Nephron (organoid): ENCODE results near the gene MAP3K13.
A peak's percentile ranks its signal among the peaks of the same experiment; 100 is the strongest.

Source experiments
- H3K27ac Mint-ChIP-seq, 3 experiments: 2 replicates each; pipeline ENCODE4 v1.8.0; 2020; ENCODE audit warnings: mixed read lengths in 3 of 3, mild to moderate bottlenecking in 2 of 3, moderate library complexity in 1 of 3
- H3K27me3 Mint-ChIP-seq: 2 replicates; pipeline ENCODE4 v1.8.0; 2021; ENCODE audit warnings: low read depth, mild to moderate bottlenecking, moderate library complexity, mixed read lengths
- H3K36me3 Mint-ChIP-seq: 2 replicates; pipeline ENCODE4 v1.8.0; 2020; ENCODE audit warnings: low read depth, mixed read lengths
- H3K4me1 Mint-ChIP-seq: 2 replicates; pipeline ENCODE4 v1.8.0; 2020; ENCODE audit warnings: mixed read lengths
- H3K4me3 Mint-ChIP-seq, 3 experiments: 2 replicates each; pipeline ENCODE4 v1.8.0; 2020; ENCODE audit warnings: mild to moderate bottlenecking in 3 of 3, mixed read lengths in 3 of 3, moderate library complexity in 2 of 3
- H3K9me3 Mint-ChIP-seq: 2 replicates; pipeline ENCODE4 v1.8.0; 2020; ENCODE audit warnings: mixed read lengths
- TF ChIP-seq, protein P1 (sequence below), 3 experiments: fragments of 200-600 bp; sonication (generic); IDR thresholded peaks; one replicate each; pipeline ENCODE4 v1.5.0; 2021; ENCODE audit warnings: antibody characterized with exemption in 3 of 3; ENCODE audit not compliant: unreplicated experiment in 3 of 3

Gene MAP3K13

DNA sequence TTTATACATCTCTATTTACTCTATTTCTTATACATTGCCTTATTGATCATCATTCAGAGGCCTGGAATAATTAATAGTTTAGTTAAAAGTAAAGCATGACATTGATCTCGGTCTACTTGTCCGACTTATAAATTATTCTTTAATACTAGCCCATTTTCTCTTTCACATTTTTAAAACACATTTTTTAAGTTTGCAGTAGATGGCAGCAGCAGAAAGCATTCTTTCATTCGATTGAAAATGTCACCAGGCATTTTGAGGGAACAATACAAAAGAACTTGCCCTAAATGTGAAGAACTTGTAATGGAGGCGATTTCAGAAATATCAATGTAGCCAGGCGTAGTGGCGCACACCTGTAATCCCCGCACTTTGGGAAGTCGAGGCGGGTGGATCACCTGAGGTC lies 15.5 kb upstream of the MAP3K13 start:
- no peak overlapping the region for H3K27ac Mint-ChIP-seq
- H3K27me3 Mint-ChIP-seq, result no peaks in the 10 kb centered on the region
- TF ChIP-seq, protein P1, sequence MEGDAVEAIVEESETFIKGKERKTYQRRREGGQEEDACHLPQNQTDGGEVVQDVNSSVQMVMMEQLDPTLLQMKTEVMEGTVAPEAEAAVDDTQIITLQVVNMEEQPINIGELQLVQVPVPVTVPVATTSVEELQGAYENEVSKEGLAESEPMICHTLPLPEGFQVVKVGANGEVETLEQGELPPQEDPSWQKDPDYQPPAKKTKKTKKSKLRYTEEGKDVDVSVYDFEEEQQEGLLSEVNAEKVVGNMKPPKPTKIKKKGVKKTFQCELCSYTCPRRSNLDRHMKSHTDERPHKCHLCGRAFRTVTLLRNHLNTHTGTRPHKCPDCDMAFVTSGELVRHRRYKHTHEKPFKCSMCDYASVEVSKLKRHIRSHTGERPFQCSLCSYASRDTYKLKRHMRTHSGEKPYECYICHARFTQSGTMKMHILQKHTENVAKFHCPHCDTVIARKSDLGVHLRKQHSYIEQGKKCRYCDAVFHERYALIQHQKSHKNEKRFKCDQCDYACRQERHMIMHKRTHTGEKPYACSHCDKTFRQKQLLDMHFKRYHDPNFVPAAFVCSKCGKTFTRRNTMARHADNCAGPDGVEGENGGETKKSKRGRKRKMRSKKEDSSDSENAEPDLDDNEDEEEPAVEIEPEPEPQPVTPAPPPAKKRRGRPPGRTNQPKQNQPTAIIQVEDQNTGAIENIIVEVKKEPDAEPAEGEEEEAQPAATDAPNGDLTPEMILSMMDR (IDR thresholded peaks at IDR 0.05; ENCODE audit: unreplicated experiment in 3 of 3), result no peak
- no peak overlapping the region for H3K4me3 Mint-ChIP-seq
- H3K36me3 Mint-ChIP-seq, result no peaks in the 10 kb centered on the region
- no peaks in the 10 kb centered on the region for H3K9me3 Mint-ChIP-seq
- no peaks in the 10 kb centered on the region for H3K4me1 Mint-ChIP-seq

DNA sequence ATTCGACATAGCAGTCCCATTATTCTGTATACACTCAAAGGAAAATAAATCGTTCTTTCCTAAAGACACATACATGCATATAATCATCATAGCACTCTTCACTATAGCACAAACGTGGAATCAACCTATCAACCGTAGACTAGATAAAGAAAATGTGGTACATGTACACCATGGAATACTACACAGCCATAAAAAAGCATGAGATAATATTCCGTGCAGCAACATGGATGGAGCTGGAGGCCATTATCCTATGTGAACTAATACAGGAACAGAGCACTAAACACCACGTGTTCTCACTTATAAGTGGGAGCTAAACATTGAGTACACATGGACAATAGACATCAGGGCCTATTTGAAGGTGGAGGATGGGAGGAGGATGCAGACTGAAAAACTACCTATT lies 12.1 kb upstream of the MAP3K13 start:
- no peak overlapping the region for H3K27ac Mint-ChIP-seq
- H3K4me1 Mint-ChIP-seq, result no peaks in the 10 kb centered on the region
- H3K27me3 Mint-ChIP-seq, result no peaks in the 10 kb centered on the region
- TF ChIP-seq, protein P1 (IDR thresholded peaks at IDR 0.05; ENCODE audit: unreplicated experiment in 3 of 3), result no peak
- no peak overlapping the region for H3K4me3 Mint-ChIP-seq
- H3K9me3 Mint-ChIP-seq, result no peaks in the 10 kb centered on the region
- no peaks in the 10 kb centered on the region for H3K36me3 Mint-ChIP-seq

DNA sequence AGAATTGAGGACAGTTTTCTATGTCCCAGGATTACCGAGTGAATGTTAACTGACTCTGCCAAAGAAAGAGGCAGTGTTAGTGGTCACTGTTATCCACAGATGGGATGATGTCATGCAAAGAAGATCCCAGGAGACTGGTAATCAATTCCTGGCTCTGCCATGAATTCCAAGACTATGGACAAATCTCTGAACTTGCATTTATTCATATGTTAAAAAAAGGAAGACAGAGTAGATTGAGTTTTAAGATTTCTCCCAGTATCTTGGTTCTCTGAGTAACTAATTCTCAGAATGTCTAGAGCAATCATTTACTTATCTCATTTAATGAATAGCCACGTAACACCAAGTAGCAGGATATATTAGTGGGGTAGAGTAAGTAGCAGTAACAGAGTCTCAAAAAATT lies 11.5 kb upstream of the MAP3K13 start:
- Mint-ChIP-seq H3K36me3 (no peaks in the 10 kb centered on the region), H3K9me3 (no peaks in the 10 kb centered on the region), H3K4me3 (no peak overlapping the region), H3K4me1 (no peaks in the 10 kb centered on the region), H3K27ac (peak overlapping the region in 1 of 3 experiments; percentile 22), H3K27me3 (no peaks in the 10 kb centered on the region)
- TF ChIP-seq, protein P1 (IDR thresholded peaks at IDR 0.05; ENCODE audit: unreplicated experiment in 3 of 3), result no peak

DNA sequence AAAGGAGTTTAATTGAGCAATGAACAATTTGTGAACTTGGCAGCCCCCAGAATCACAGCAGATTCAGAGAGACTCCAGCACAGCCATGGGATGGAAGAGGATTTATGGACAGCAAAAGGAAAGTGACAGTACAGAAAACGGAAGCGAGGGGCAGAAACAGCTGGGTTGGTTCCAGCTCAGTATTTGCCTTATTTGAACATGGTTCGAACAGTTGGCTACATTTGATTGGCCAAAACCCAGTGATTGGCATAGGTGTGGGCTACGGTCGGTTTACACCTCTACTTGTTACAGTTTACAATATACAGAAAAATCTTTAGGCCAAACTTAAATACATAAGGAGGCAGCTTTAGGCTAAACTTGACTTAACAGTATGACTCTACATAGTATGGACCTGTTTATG lies 9.7 kb upstream of the MAP3K13 start:
- H3K4me1 Mint-ChIP-seq, result no peaks in the 10 kb centered on the region
- TF ChIP-seq, protein P1 (IDR thresholded peaks at IDR 0.05; ENCODE audit: unreplicated experiment in 3 of 3), result no peak

DNA sequence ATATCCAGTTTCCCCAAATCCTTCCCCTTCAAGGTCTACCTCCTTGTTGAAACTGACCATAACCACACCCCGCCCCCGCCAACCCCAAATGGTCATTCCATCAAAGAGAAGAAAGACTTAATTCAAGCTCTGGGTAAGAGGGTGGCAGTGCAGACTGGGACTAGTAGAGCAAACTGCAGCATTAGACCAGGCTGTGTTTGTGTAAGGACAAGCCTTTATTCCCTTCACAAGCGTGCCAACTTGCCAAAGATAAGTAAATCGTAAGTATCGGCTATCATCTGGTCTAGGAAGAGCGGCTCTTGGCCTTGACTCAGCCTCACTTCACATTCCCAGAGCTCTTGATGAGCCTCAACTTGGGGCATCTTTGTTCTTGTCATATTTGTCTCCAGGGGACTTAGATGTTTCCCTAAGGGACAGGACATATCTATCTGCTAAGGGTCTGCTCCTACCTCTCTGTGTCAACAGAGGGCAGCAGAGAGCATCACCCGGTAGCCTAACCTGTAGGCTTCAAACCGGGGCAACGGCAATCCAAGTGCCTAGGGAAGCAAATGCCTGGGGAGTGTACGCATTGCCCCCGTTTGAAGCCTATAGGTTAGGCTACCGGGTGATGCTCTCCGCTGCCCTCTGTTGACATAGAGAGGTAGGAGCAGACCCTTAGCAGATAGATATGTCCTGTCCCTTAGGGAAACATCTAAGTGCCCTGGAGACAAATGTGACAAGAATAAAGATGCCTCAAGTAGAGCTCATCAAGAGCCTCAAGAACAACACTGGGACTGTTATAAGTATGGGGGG lies 8.9 kb upstream of the MAP3K13 start:
- TF ChIP-seq, protein P1 (IDR thresholded peaks at IDR 0.05; ENCODE audit: unreplicated experiment in 3 of 3), result peak; percentile 36 to 55 (median 50)
- Mint-ChIP-seq H3K36me3 (no peaks in the 10 kb centered on the region), H3K27me3 (no peaks in the 10 kb centered on the region), H3K4me3 (no peak overlapping the region), H3K4me1 (no peaks in the 10 kb centered on the region), H3K9me3 (no peaks in the 10 kb centered on the region), H3K27ac (no peak overlapping the region)

More for the DNA sequence above, 9.7 kb upstream of the MAP3K13 start:
- H3K27me3 Mint-ChIP-seq, result no peaks in the 10 kb centered on the region
- no peak overlapping the region for H3K27ac Mint-ChIP-seq
- H3K4me3 Mint-ChIP-seq, result no peak overlapping the region
- H3K36me3 Mint-ChIP-seq, result no peaks in the 10 kb centered on the region
- H3K9me3 Mint-ChIP-seq, result no peaks in the 10 kb centered on the region

DNA sequence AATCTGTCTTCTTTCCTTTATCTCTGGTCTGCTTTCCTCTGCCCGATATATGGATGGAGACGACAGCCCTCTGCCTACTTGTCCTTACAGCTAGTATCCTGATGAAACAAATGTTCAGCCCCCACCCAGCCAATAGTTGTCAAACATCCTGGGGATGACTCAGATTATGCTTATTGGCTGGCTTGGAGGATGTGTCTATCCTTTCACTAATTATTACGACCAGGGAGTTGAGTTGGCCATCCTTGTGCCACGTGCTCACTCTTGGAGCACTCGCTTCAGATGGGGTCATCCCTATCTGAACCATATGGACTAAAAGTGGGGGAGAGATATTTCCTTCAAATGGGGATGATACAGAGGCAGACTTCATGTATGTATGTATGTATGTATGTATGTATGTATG lies 6.4 kb upstream of the MAP3K13 start:
- H3K36me3 Mint-ChIP-seq, result no peaks in the 10 kb centered on the region
- H3K9me3 Mint-ChIP-seq, result no peaks in the 10 kb centered on the region
- H3K27ac Mint-ChIP-seq, result no peak overlapping the region
- no peaks in the 10 kb centered on the region for H3K4me1 Mint-ChIP-seq
- no peaks in the 10 kb centered on the region for H3K27me3 Mint-ChIP-seq
- TF ChIP-seq, protein P1 (IDR thresholded peaks at IDR 0.05; ENCODE audit: unreplicated experiment in 3 of 3), result no peak
- no peak overlapping the region for H3K4me3 Mint-ChIP-seq
